A673 (cell line): Measurements from ENCODE around the gene KLHDC4.

Source experiments
- EZH2 ChIP-seq: fragments of 200-600 bp; sonication (generic); IDR thresholded peaks from 2 replicates; pipeline ENCODE4 v1.6.1; 2017; ENCODE audit warnings: borderline replicate concordance, low read depth, mild to moderate bottlenecking, mixed read lengths, antibody characterized with exemption, low read length; ENCODE audit not compliant: poor library complexity, severe bottlenecking
- TF ChIP-seq, protein P1 (sequence below): fragments of 300-800, 200-600 bp; sonication (generic); conservative IDR thresholded peaks from 2 replicates; pipeline ENCODE4 v1.5.1; 2017; ENCODE audit warnings: low read depth, mild to moderate bottlenecking, antibody characterized with exemption, low read length, moderate library complexity, mixed read lengths

DNA sequence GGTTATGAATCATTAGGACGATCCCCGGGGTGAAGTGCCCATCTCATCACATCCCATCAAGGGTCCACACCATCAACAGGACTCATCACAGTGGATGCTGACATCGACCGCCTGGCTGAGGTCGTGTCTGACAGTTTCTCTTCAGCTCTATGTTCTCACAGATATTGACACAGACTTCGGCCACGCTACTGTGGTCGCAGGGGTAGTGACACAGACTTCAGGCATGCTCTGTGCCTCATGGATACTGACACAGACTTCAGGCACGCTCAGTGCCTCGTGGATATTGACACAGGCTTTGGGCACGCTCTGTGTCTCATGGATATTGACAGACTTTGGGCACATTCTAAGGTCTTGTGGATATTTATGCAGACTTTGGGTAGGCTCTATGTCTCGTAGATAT is 50.1 kb downstream of the KLHDC4 start:
- TF ChIP-seq, protein P1, sequence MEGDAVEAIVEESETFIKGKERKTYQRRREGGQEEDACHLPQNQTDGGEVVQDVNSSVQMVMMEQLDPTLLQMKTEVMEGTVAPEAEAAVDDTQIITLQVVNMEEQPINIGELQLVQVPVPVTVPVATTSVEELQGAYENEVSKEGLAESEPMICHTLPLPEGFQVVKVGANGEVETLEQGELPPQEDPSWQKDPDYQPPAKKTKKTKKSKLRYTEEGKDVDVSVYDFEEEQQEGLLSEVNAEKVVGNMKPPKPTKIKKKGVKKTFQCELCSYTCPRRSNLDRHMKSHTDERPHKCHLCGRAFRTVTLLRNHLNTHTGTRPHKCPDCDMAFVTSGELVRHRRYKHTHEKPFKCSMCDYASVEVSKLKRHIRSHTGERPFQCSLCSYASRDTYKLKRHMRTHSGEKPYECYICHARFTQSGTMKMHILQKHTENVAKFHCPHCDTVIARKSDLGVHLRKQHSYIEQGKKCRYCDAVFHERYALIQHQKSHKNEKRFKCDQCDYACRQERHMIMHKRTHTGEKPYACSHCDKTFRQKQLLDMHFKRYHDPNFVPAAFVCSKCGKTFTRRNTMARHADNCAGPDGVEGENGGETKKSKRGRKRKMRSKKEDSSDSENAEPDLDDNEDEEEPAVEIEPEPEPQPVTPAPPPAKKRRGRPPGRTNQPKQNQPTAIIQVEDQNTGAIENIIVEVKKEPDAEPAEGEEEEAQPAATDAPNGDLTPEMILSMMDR, result no peak
- no peak for TF ChIP-seq EZH2
